HL-60 (cell line): ENCODE data around the gene TXNRD3.

Source experiments
- DNase-seq, 2 experiments: peaks; one replicate each; pipeline ENCODE4 v3.0.0-alpha.2; 2010 to 2020; ENCODE audit warnings: low read depth in 1 of 2, low spot score in 1 of 2
- H3K27ac ChIP-seq: fragments of 250-450 bp; sonication (Bioruptor Pico); replicated peaks from 2 replicates; pipeline ENCODE4 v1.5.1; 2020; ENCODE audit warnings: mild to moderate bottlenecking, moderate library complexity
- H3K27me3 ChIP-seq: fragments of 250-450 bp; sonication (Bioruptor Pico); 2 replicates; pipeline ENCODE4 v1.5.1; 2021; ENCODE audit warnings: mild to moderate bottlenecking, moderate library complexity; ENCODE audit not compliant: insufficient read depth, poor library complexity, severe bottlenecking
- H3K4me3 ChIP-seq: replicated peaks from 2 replicates; pipeline ENCODE4 v1.5.1; 2011; ENCODE audit warnings: mild to moderate bottlenecking, control low read depth, low read length; ENCODE audit not compliant: insufficient read depth
- GABPA ChIP-seq: IDR thresholded peaks from 2 replicates; pipeline ENCODE4 v1.6.1; 2012; ENCODE audit warnings: low read depth
- POLR2AphosphoS5 ChIP-seq: IDR thresholded peaks from 2 replicates; pipeline ENCODE4 v1.6.1; 2012; ENCODE audit warnings: low read depth
- SPI1 ChIP-seq: IDR thresholded peaks from 2 replicates; pipeline ENCODE4 v1.6.1; 2012; ENCODE audit warnings: low read depth, mild to moderate bottlenecking, borderline replicate concordance
- TF ChIP-seq, protein P1 (sequence below): IDR thresholded peaks from 2 replicates; pipeline ENCODE4 v1.6.1; 2012; ENCODE audit warnings: low read depth; ENCODE audit not compliant: insufficient replicate concordance
- TF ChIP-seq, protein P2 (sequence below): IDR thresholded peaks from one replicate; pipeline ENCODE4 v1.5.1; 2011; ENCODE audit warnings: low read length, control low read depth, inconsistent platforms; ENCODE audit not compliant: insufficient read depth

Gene TXNRD3

DNA sequence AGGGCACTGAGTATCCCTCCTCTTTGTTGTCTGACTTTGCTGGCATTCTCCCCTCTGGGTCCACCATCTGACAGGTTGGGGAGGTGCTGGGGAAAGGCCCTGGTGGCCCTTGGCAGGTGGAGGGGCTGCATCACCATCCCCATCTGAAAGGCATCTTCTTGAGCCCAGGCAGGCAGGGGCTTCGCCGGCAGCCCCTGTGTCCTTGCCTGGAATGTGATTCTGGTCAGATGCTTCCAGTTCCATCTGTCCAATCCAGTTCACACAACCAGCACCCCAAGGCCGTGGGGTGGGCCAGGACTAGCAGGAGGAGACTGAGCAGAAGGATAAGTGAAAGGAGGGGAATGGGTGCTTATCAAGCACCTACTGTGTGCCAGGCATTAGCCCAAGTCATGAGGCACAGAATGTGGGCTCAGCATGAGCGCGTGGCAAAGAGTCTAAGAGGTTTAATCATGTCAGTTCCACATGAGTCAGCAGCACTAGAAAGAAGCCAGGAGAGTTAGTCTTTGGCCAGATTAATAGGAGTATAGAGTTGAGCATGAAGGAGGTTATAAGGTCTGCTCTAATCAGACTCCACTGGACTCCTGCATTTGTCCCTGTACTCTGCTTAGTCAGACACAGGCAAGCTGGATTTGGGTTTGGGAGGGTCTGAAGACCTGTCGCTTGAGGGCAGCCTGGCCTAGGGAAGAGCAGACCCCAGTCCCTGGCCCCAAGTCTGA lies 10.5 kb upstream of the TXNRD3 start:
- Histone ChIP-seq H3K27me3 (no peaks in the 10 kb centered on the region), H3K4me3 (no peak overlapping the region), H3K27ac (no peak overlapping the region)
- TF ChIP-seq POLR2AphosphoS5 (no peak), SPI1 (no peak), GABPA (no peak)
- TF ChIP-seq, protein P1, sequence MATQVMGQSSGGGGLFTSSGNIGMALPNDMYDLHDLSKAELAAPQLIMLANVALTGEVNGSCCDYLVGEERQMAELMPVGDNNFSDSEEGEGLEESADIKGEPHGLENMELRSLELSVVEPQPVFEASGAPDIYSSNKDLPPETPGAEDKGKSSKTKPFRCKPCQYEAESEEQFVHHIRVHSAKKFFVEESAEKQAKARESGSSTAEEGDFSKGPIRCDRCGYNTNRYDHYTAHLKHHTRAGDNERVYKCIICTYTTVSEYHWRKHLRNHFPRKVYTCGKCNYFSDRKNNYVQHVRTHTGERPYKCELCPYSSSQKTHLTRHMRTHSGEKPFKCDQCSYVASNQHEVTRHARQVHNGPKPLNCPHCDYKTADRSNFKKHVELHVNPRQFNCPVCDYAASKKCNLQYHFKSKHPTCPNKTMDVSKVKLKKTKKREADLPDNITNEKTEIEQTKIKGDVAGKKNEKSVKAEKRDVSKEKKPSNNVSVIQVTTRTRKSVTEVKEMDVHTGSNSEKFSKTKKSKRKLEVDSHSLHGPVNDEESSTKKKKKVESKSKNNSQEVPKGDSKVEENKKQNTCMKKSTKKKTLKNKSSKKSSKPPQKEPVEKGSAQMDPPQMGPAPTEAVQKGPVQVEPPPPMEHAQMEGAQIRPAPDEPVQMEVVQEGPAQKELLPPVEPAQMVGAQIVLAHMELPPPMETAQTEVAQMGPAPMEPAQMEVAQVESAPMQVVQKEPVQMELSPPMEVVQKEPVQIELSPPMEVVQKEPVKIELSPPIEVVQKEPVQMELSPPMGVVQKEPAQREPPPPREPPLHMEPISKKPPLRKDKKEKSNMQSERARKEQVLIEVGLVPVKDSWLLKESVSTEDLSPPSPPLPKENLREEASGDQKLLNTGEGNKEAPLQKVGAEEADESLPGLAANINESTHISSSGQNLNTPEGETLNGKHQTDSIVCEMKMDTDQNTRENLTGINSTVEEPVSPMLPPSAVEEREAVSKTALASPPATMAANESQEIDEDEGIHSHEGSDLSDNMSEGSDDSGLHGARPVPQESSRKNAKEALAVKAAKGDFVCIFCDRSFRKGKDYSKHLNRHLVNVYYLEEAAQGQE: no peak
- TF ChIP-seq, protein P2, sequence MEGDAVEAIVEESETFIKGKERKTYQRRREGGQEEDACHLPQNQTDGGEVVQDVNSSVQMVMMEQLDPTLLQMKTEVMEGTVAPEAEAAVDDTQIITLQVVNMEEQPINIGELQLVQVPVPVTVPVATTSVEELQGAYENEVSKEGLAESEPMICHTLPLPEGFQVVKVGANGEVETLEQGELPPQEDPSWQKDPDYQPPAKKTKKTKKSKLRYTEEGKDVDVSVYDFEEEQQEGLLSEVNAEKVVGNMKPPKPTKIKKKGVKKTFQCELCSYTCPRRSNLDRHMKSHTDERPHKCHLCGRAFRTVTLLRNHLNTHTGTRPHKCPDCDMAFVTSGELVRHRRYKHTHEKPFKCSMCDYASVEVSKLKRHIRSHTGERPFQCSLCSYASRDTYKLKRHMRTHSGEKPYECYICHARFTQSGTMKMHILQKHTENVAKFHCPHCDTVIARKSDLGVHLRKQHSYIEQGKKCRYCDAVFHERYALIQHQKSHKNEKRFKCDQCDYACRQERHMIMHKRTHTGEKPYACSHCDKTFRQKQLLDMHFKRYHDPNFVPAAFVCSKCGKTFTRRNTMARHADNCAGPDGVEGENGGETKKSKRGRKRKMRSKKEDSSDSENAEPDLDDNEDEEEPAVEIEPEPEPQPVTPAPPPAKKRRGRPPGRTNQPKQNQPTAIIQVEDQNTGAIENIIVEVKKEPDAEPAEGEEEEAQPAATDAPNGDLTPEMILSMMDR: no peak
- no peak for DNase-seq

DNA sequence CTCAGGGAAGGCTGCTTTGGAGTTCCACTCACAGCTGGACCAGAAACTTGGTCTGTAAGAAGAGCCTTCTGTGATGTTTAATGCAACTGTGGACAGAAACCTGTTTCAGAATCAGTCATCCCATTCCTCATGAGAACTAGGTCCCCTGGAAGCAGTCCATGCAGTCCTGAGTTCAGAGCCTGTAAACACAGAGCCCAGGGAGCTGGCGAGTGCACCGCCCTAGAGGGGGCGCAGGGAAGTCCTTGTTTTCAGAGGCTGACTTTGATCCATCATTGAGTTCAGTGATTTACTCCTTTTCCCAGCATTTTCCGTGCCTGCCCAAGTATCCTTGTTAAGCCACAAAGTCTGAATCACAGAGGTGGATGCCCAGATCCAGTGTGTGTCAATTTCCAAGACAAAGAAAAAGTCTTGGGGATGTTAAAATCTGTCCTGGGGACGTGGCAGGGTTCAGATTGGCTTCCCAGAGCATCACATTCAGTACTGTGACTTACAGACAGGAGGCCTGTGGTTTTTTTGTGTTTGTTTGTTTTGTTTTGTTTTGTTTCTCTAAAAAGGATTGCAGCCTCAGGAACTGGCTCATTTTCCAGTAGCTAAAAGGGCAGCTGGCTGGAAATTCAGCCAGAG lies 9.8 kb upstream of the TXNRD3 start:
- H3K4me3 ChIP-seq: no peak overlapping the region
- no peaks in the 10 kb centered on the region for H3K27me3 ChIP-seq
- H3K27ac ChIP-seq: no peak overlapping the region
- no peak for DNase-seq
- TF ChIP-seq, protein P1: no peak
- no peak for TF ChIP-seq SPI1
- no peak for TF ChIP-seq GABPA
- TF ChIP-seq POLR2AphosphoS5: no peak
- TF ChIP-seq, protein P2: no peak

- no peak for DNase-seq
- no peaks in the 10 kb centered on the region for H3K27me3 ChIP-seq
- H3K4me3 ChIP-seq: no peak overlapping the region
- no peak overlapping the region for H3K27ac ChIP-seq
- TF ChIP-seq, protein P2: no peak
- no peak for TF ChIP-seq SPI1
- no peak for TF ChIP-seq GABPA
- TF ChIP-seq, protein P1: no peak
- no peak for TF ChIP-seq POLR2AphosphoS5
These were observed 8.8 kb upstream of the TXNRD3 start for GRCh38 chr3:126663750-126664149.
